ENCODE data around the gene FXYD5.

Gene FXYD5

DNA sequence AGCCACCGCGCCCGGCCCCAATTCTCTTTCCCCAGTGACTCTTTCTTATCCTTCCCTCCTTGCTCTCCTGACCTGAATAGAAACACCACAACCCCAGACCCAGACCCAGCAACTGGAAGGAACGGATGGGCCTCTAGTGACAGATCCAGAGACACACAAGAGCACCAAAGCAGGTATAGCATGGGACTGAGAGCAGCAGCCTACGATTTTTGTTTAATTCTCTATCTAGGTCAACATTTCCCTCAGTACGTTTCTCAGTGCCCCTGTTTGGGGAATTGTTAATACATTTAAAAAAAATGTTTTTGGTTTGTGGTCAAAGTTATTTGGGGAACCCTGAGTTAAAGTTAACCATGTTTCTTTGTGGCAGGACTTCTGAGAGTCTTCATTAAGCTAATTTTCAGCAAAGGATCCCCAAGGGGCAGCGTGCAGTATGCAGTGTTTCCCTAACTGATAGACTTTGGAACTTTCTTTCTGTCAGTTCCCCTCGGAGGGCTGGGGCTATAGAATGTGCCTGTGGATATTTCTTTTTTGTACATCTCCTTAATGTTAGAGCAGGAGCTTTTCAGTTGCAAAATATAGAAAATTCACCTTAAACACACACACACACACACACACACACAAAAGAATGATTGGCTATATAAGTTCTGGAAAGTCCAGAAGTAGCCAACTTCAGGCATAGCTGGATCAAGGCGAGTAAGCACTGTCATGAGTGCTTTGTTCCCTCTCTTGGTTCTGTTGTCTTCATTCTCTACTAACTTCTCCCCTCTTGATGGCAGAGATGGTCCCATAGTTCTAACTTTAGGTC is 6.3 kb downstream of the FXYD5 start:
- no peak for DNase-seq

DNA sequence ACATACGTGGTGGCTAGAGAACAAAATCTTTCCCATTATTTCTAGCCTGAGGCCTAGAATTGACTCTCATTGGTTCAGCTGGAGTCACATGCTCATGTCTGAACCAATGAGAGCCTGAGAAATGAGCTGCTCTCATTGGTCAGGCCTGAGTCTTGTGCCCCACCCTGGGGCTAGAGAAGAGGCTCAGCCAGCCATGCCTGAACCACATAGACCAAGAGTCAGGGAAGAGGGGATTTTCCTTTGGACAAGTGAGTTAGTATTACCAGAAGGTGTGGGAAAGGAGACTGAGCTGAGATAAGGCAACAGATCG is 6.9 kb downstream of the FXYD5 start:
- no peak for DNase-seq

DNA sequence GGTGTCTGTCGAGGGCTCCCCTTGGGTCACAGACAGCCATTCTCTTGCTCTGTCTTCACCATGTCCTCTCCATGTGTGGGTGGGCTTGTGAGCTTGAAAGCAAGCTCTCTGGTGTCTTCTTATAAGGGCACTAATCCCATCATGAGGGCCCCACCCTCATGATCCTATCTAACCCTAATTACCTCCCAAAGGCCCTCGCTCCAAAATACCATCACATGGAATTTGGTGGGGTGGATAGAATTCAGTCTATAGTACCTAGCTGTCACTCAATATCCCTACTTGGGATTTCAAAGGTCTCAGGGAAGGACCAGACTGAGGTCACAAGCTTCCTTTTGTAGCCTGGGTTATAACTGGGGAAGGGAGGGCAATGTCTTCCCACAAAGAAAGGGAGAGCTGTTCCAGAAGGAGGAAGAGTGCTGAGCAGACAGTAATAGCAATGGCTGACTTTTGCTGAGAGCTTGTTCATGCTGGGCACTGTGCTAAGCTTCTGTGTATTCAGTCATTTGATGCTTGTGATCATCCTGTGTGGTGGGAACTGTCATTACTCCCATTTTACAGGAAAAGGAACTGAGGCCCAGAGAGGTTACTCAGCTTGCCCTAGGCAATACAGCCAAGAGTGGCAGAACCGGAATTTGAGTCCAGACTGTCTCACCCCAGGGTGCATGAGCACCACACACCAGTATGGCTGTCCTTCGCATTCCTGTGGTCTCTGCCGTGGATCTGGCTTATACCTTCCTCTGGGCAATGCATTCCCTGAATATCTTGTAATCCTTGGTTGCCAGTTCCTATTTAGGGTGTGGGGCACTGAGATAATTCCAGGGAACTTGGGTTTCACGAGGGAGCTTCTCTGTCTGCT is 8.2 kb downstream of the FXYD5 start:
- DNase-seq: no peak

DNA sequence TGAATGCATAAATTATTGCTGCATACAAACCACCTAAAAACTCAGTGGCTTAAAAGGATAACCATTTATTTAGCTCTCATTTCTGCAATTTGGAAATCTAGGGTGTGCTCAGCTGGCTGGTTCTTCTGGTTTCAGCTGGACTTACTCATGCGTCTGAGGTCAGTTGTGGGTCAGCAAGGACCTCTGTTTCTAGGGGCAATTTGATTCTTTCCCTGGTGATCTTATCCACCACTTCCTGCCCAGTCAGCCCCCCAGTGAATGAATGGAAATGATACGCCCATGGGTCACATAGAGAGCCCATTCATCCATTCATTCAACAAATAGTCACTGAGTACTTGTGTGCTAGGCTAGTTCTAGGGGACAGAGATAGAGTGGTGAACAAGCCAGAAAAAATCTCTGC is 9.9 kb downstream of the FXYD5 start:
- DNase-seq: no peak

DNA sequence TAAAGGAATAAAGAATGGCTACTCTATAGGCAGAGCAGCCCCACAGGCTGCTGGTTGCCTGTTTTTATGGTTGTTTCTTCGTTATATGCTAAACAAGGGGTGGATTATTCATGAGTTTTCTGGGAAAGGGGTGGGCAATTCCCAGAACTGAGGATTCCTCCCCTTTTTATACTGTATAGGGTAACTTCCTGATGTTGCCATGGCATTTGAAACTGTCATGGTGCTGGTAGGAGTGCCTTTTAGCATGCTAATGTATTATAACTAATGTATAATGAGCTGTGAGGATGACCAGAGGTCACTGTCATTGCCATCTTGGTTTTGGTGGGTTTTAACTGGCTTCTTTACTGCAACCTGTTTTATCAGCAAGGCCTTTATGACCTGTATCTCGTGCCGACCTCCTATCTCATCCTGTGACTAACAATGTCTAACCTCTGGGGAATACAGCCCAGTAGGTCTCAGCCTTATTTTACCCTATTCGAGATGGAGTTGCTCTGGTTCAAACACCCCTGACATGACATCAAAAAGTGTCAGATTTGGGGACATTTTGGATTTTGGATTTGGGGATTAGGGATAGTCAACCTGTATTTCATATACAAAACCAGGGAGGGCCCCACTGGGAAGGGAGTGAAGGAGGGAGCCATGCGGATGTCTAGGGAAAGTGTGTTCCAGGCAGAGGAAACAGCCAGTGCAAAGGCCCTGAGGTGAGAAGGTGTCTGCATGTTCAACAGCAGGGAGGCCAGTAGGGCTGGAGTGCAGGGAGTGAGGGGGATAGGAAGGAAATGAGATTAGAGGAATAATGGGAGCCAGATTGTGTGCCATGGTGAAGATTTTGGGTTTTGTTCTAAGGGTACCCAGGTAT is 10.9 kb downstream of the FXYD5 start:
- no peak for DNase-seq

DNA sequence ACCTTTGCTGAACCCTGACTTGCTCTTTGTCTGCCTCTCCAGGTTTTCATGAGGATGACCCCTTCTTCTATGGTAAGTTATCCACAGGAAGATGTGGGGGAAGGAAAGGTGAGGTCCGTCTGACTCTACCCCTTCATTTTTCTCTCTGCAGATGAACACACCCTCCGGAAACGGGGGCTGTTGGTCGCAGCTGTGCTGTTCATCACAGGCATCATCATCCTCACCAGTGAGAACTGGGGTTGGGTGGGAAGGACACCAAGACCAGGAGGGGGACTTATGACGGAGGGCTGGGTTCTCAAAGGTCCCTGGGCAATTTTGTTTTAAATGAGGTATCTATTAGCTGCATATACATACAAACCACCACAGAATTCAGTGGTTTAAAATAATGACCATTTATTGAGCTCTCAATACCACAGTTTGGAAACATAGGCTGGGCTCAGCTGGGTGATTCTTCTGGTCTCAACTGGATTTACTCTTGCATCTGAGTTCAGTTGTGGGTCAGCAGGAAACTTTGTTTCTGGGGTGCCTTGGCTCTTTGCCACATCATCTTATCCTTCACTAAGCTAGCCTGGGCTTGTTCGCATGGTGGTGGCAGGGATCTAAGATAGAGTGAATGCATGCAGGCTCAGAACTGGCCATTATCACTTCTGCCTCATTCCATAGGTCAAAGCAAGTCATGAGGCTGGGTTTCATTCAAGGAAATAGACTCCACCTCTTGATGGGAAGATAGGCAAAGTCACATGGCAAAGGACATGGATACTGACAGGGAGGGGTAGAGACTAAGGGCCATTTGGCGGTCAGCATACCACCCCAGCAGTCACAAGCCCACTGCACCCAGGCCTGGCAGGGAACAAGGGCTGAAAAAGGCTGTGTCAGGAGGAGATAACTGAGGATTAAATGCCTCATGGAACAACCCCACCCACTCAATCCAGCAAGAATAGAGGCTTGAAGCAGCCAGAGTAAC is 11.8 kb downstream of the FXYD5 start:
- DNase-seq: no peak

DNA sequence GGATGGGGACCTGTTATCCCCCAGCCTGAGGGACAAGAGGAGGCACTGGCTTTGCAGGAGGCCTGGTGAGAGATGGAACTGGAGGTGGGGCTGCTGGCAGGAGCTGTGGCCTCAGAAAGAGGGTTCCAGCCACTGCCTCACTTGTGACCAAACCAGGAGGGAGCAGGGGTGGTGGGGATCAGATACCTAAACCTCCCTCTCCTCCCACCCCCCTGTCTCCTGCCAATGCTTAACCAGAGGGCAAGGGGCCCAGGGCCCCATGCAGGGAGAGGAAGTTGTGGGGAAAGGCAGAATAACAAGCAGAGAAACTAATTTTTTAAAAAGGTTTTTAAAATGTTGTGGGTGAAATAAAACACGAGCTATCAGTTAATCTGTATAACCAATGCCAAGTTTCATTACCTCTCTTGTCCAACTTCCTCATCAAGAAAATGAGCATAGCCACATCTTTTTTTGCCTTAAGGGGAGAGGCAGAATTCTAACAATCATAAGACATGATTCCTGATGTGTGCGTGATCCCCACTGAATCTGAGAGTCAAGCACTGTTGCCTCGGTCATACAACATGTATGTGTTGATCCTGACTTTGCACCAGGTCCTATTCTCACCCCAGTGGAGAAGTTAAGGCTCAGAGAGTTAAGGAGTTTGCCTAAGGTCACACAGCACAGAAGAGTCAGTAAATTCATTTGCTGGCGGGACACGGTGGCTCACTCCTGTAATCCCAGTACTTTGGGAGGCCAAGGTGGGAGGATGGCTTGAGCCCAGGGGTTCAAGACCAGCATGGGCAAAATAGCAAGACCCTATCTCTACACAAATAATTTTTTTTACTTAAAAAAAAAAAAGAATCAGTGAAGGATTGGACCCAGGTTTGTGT is 12.9 kb downstream of the FXYD5 start:
- no peak for DNase-seq

DNA sequence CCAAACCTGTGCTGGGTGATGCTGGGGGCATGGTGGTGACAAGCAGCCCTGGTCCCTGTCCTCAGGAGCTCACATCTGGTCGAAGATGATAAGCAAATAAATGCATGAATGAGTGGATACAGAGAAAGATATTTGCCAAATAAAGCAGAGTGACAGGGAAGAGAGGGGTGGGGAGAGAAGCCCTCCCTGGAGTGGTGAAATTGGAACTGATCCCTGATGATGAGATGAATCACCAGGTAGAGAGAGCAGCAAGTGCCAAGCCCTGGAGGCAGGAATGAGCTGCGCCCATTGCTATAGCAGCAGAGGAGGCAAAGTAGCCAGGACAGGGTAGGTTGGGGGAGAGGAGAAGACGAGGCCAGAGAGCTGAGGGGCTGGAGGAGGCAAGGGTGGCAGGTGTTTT is 13.7 kb downstream of the FXYD5 start:
- DNase-seq: no peak

DNA sequence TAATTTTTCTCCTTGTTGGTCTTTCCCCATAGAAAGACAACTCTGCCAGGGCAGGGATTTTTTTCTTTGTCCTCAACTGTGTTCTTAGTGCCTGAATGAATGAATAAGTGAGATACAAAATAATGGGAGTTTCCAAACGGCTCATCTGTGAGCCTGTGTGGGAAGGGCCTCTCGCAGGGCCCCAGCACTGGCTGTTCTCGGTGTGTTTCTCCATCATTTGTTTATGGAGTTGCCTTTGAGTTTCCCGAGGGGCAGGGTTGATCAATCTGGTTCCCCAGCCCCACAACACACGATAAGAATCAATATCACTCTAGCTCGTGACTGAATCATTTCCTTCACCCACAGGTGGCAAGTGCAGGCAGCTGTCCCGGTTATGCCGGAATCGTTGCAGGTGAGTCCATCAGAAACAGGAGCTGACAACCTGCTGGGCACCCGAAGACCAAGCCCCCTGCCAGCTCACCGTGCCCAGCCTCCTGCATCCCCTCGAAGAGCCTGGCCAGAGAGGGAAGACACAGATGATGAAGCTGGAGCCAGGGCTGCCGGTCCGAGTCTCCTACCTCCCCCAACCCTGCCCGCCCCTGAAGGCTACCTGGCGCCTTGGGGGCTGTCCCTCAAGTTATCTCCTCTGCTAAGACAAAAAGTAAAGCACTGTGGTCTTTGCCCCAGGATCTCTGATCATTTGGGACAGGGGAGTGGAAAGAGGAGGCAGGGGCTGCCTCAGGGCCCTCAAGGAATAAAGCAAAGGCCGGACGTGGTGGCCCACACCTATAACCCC is 14.9 kb downstream of the FXYD5 start:
- DNase-seq: no peak

DNA sequence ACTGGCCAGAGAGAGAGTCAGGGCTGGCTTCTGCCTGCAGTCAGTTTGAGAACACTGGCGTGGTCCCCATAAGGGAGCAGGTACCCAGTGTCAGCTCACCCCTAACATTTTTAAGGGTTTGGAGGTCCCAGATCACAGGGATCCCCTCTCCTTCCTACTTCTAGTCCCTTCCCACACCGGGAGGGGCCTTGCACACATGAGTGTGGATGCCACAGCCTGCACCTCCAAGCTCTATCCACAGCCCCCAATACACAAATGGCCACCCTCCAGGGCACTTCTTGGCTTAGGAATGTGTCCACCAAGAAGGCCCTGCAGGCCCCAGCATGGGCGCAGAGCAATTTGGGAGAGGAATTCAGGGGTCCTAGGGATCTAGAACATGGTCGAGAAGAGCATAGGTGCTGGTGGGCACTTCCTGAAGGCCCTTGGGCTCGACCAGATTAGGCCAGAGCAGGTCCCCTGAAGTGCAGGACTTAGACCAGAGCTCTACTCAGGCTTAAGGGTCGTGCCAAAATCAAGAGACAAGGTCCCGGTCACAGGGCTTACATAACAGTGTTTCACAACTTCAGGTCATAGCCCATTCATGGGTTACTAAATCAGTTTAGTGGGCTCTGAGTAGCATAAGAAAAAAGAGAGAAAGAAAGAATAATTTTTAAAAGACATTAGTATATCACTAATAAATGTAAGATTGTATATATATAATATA is 16.0 kb downstream of the FXYD5 start:
- DNase-seq: no peak

DNA sequence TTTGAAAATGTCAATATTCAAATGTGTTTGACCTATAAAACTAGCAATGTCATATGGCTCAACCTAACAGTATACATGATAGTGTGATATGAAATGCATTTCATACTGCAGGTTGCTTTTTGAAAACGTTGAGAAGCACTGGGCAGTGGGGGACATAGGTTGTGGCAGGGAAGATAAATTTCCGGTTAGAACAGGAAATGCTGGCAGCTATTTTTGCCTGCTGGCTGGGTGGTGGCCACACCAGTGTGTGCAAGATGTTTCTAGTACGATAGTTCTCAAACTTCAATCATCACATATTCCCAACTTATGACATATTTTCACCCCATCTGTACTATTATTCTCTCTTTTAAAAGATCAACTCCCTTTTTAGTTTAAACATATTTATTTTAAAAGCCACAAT is 17.2 kb downstream of the FXYD5 start:
- no peak for DNase-seq

DNA sequence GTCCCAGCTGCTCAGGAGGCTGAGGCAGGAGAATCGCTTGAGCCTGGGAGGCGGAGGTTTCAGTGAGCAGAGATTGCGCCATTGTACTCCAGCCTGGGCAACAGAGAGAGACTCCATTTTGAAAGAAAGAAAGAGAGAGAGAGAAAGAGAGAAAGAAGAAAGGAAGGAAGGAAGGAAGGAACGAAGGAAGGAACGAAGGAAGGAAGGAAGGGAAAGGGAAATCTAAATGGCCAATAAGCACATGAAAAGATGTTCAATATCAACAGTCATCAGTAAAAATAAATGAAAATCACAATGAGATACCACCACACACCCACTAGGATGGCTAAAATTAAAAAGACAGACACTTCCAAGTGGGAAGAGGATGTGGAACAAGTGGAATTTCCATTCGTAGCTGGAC is 19.7 kb downstream of the FXYD5 start:
- no peak for DNase-seq

DNA sequence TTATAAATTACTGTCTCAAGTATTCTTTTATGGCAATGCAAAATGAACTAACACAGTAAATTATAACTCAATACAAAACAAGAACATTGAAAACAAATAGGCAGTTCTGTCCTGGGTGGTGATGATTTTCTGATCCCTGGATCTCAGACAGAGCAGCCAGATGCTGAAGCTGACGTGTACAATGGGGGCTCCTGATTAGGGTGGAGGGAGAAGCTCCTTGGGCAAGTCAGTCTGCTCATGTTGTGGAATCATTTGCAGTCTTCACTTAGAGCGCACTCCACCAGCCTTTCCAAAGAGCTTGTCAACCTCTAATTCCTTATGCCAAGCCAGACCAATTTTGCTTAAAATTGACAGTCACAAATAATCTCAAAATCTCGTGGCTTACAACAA is 21.6 kb downstream of the FXYD5 start:
- DNase-seq: no peak

DNA sequence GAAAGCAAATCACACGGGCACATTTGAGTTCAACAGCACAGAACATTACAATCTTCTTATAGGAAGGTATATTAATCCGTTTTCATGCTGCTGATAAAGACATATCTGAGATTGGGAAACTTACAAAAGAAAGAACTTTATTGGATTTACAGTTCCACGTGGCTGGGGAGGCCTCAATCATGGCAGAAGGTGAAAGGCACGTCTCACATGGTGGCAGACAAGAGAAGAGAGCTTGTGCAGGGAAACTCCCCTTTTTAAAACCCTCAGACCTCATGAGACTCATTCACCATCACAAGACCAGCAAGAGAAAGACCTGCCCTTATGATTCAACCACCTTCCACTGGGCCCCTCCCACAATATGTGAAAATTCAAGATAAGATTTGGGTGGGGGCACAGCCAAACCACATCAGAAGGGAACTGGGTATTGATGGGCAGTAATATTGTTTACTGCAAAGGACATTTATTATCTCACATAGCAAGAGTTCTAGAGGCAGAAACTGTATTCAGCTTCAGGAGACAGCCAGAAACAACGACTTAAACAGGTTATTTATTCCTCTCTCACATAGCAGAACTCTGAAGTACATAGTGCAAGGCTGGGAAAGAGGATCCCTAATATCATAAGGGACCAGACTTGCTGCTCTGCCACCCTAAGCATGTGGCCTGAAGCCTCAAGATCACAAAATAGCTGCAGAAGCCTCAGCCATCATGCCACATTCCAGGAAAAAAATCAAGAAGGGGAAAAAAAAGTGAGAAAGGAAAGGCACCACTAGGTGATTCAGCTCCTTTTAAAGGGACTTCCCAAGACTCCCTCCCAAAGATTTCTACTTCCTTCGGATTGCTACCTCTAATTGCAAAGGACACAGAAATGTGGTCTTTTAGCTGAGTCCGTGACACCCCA is 23.1 kb downstream of the FXYD5 start:
- no peak for DNase-seq

DNA sequence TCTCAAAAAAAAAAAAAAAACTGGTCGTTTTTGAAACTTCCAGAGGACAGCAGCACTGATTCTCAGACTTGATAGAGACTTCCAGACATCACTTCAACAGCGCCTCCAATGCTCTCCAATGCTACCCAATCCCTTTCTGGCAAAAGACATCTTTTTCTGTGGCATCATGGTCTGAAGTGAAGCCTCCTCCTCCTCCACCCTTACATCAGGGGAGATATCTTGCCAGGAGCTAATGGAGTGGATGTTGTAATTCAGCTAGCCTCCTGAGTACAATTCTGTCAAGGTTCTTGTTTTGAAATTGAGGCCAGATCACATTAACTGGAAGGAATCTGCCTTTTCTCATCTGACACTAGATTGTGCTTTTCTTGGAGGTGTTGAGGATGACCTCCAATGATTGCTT is 24.2 kb downstream of the FXYD5 start:
- no peak for DNase-seq

DNA sequence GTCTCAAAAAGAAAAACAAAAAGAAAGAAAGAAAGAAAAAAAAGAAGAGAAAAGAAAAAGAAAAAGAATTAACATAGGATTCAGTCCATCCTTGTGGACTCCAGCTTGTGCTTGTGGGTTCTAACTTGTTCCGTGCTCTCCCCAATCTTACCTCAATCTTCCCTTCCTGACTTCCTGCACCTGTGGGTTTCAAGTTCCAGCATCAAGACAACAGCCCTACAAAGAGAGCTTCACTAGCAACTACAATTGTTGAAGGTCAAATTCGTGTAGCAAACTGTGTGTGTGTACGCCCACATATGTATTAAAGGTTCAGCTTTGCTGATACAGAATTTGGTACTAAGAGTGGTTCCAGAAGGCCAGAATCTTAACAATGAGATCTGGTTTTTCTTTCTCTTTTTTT is 25.3 kb downstream of the FXYD5 start:
- no peak for DNase-seq

DNA sequence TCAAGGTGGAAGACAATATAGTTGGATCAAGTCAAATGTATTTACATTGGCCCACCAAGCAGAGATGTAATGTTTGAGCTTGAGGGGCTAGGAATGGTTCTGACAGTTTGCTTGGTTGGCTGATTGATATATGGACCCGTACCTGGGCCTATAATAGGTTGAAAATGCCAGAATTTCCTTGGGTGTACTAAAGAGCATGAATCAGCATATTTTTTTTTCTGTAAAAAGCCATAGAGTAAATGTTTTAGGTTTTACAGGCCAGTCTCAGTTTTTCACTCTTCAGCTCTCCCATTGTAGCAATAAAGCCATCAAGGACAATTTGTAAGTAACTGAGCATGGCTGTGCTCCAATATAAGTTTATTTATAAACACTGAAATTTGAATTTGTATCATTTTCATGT is 26.9 kb downstream of the FXYD5 start:
- DNase-seq: no peak

DNA sequence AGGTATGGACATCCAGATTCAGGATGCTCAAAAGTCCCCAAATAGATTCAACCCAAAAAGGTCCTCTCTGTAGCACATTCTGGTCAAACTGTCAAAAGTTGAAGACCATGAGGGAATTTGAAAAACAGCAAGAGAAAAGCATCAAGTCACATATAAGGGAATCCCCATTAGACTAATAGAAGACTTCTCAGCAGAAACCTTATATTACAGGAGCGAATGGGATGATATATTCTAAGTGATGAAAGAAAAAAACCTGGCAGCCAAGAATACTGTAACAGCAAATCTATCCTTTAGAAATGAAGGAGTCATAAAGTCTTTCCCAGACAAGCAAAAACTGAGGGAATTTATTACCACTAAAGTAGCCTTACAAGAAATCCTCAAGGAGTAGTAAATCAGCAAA is 29.7 kb downstream of the FXYD5 start:
- DNase-seq: no peak

DNA sequence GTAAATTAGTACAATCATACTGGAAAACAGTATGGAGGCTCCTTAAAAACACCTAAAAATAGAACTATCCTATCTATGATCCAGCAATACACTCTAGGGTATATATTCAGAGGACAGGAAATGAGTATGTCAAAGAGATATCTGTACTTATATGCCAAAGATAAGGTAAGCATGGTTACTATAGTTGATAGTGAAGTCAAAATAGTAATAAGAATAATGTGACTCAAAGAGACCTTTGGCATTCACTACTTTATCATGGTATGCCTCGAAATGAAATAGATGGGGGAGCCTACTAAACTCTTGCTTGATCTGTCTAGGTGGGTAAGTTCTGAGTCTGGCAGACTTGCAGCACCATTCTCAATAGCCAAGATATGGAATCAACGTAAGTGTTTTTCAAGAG is 30.3 kb downstream of the FXYD5 start:
- no peak for DNase-seq

Data from NCI-H1105 (cell line).